SK-N-SH treated with all-trans-retinoic acid at 6 μM for 48 hours (cell line): ENCODE results near the gene USP28.

Experiments
- CREB5 ChIP-seq: fragments of 250-450 bp; sonication (Bioruptor Pico); IDR thresholded peaks from 2 replicates; pipeline ENCODE4 v1.5.1; 2020; ENCODE audit warnings: low read depth, mild to moderate bottlenecking, moderate library complexity
- CSDC2 ChIP-seq: fragments of 250-450 bp; sonication (Bioruptor Pico); IDR thresholded peaks from 2 replicates; pipeline ENCODE4 v1.5.0; 2020; ENCODE audit warnings: mild to moderate bottlenecking, moderate library complexity
- PATZ1 ChIP-seq: fragments of 250-450 bp; sonication (Bioruptor Pico); IDR thresholded peaks from 2 replicates; pipeline ENCODE4 v1.8.0; 2020; ENCODE audit warnings: mild to moderate bottlenecking, moderate library complexity, borderline replicate concordance
- RARB ChIP-seq: fragments of 250-450 bp; sonication (Bioruptor Pico); IDR thresholded peaks from 2 replicates; pipeline ENCODE4 v1.8.0; 2021; ENCODE audit warnings: mild to moderate bottlenecking, moderate library complexity
- TCF4 ChIP-seq: fragments of 250-450 bp; sonication (Bioruptor Pico); IDR thresholded peaks from 2 replicates; pipeline ENCODE4 v1.8.0; 2021; ENCODE audit warnings: mild to moderate bottlenecking, moderate library complexity, borderline replicate concordance
- TOX ChIP-seq: fragments of 250-450 bp; sonication (Bioruptor Pico); IDR thresholded peaks from 2 replicates; pipeline ENCODE4 v1.8.0; 2021; ENCODE audit warnings: mild to moderate bottlenecking, moderate library complexity, borderline replicate concordance
- ZFP3 ChIP-seq: fragments of 250-450 bp; sonication (Bioruptor Pico); IDR thresholded peaks from 2 replicates; pipeline ENCODE4 v1.5.0; 2020; ENCODE audit warnings: mild to moderate bottlenecking, moderate library complexity
- ZFP30 ChIP-seq: fragments of 450-650 bp; formaldehyde crosslinking; IDR thresholded peaks from 2 replicates; pipeline ENCODE4 v1.5.0; 2022; ENCODE audit warnings: mild to moderate bottlenecking, moderate library complexity
- ZNF565 ChIP-seq: fragments of 450-650 bp; formaldehyde crosslinking; conservative IDR thresholded peaks from 2 replicates; pipeline ENCODE4 v1.5.0; 2020; ENCODE audit warnings: low read depth, mild to moderate bottlenecking, moderate library complexity
- ZNF70 ChIP-seq: fragments of 450-650 bp; formaldehyde crosslinking; IDR thresholded peaks from 2 replicates; pipeline ENCODE4 v1.5.0; 2020; ENCODE audit warnings: mild to moderate bottlenecking, moderate library complexity
- ZNF8 ChIP-seq: fragments of 450-650 bp; formaldehyde crosslinking; IDR thresholded peaks from 2 replicates; pipeline ENCODE4 v1.5.0; 2020; ENCODE audit warnings: mild to moderate bottlenecking, moderate library complexity

DNA sequence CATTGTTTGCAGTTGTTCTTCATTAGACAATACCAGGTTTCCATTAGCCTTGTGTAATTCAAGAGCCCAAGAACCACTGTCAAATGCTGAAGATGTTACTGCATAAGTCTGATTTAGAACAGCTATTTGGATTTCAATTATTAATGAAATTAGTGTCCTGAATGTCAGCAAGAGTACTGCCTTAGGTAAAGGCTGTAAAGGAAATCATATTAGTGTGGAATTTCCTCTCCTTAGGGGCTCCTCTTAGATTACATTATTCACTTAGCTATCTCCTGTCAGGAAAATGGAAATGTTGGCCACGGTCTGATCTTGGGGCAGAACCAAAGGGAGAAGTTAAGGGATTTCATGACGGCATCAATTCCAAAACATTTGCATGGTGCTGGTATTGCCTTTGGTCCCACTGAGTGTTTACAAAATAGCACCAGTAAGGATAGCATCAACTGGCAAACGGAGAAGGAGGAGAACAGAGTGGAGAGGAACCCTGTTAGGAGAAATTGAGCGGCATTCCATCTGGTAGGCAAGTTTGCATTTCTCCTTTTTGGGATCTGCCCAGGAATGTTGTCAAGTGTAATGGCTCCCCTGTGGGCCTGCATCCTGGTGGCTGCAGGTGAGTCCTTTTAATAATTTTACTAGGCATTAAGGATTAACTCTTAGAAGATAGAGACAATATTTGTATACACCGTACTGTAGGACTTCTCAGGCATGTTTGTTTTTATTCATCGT lies 29.2 kb upstream of the USP28 start, which contains the start of gene HTR3B:
- TF ChIP-seq TOX (CRISPR knock-in tag), result no peak
- no peak for TF ChIP-seq RARB (CRISPR knock-in tag)
- TF ChIP-seq ZFP30 (CRISPR knock-in tag), result no peak
- peak; percentile 91 for TF ChIP-seq CREB5 (CRISPR knock-in tag)
- TF ChIP-seq ZFP3 (CRISPR knock-in tag), result 0 out of 2 replicates have a peak, but pooled peaks have one; percentile 44
- TF ChIP-seq ZNF565, result no peak
- no peak for TF ChIP-seq CSDC2
- TF ChIP-seq TCF4, result peak; percentile 50; the same call in 1 of the 2 replicates
- 0 out of 2 replicates have a peak, but pooled peaks have one; percentile 25 for TF ChIP-seq PATZ1 (CRISPR knock-in tag)
- no peak for TF ChIP-seq ZNF8 (CRISPR knock-in tag)
- 0 out of 2 replicates have a peak, but pooled peaks have one; percentile 34 for TF ChIP-seq ZNF70 (CRISPR knock-in tag)
